HG03565 (cell line): Measurements from ENCODE around the gene KIAA0586.
"Not testable (repeated sequence)": the region's sequence is repeated elsewhere in the genome, so short reads cannot be mapped to it uniquely, and the experiment has no call there.

Experiments
- ATAC-seq: cut with Tn5 transposase; IDR thresholded peaks from one replicate; pipeline ENCODE4 v1.9.1; 2021; ENCODE audit warnings: mild to moderate bottlenecking, moderate library complexity; ENCODE audit not compliant: unreplicated experiment

KIAA0586 gene

GRCh38 chr14:58427281-58428117 lies at the start of gene KIAA0586, which contains the start of gene TIMM9:
TSS of gene KIAA0586 (plus strand) at chr14:58427719. CDS start at chr14:58428265, 546 bp downstream.
TSS of gene TIMM9 (minus strand) at chr14:58427531. CDS start at chr14:58411945, 15,586 bp downstream.
- ATAC-seq: peak; percentile 79

- ATAC-seq: no peak
Observed at GRCh38 chr14:58390830-58391229, 36.7 kb upstream of the KIAA0586 start.

- no peak for ATAC-seq
Observed at GRCh38 chr14:58395562-58395811, 32.0 kb upstream of the KIAA0586 start.

GRCh38 chr14:58395812-58396788 lies 31.4 kb upstream of the KIAA0586 start, which contains the start of gene TOMM20L:
TSS of gene TOMM20L (plus strand) at chr14:58395930. CDS start at chr14:58395958, 28 bp downstream.
- peak; percentile 91 for ATAC-seq

- ATAC-seq: no peak
Observed at GRCh38 chr14:58397156-58397555, 30.4 kb upstream of the KIAA0586 start.

GRCh38 chr14:58398495-58398894 lies 29.0 kb upstream of the KIAA0586 start:
- no peak for ATAC-seq

GRCh38 chr14:58398895-58399294 lies 28.6 kb upstream of the KIAA0586 start:
- ATAC-seq: no peak

GRCh38 chr14:58401587-58401986 lies 25.9 kb upstream of the KIAA0586 start:
- ATAC-seq: no peak

- ATAC-seq: no peak
Observed at GRCh38 chr14:58408681-58409215, 18.8 kb upstream of the KIAA0586 start.

- ATAC-seq: no peak
Observed at GRCh38 chr14:58414845-58415244, 12.7 kb upstream of the KIAA0586 start.

- ATAC-seq: no peak
Observed at GRCh38 chr14:58415636-58416547, 11.6 kb upstream of the KIAA0586 start.

GRCh38 chr14:58416934-58417333 lies 10.6 kb upstream of the KIAA0586 start:
- ATAC-seq: not testable (repeated sequence)

GRCh38 chr14:58426670-58427280 lies 744 bp upstream of the KIAA0586 start:
- no peak for ATAC-seq

- no peak for ATAC-seq
Observed at GRCh38 chr14:58428118-58428683, 682 bp downstream of the KIAA0586 start.

- no peak for ATAC-seq
Observed at GRCh38 chr14:58430156-58430555, 2.6 kb downstream of the KIAA0586 start.

- ATAC-seq: no peak
Observed at GRCh38 chr14:58439476-58439875, 12.0 kb downstream of the KIAA0586 start.

- ATAC-seq: no peak
Observed at GRCh38 chr14:58444627-58445026, 17.1 kb downstream of the KIAA0586 start.

- ATAC-seq: no peak
Observed at GRCh38 chr14:58455593-58456265, 28.2 kb downstream of the KIAA0586 start.

- no peak for ATAC-seq
Observed at GRCh38 chr14:58460772-58461171, 33.3 kb downstream of the KIAA0586 start.
